Gastrocnemius medialis (tissue), 4 donors: Measurements from ENCODE around the gene NPIPA5. TPM values are rescaled to one million over a fixed set of nuclear protein-coding genes. Genes with fewer than 3 reads are reported as not detected.

ENCODE experiments used
- total RNA-seq, 4 donors: library from RNA; depleted of rRNA; stranded (reverse); fragments of >200 nt; gene quantifications; one replicate each; pipeline versions ENCODE4 v1.1.0 to v1.2.3, GENCODE V29; 2016

NPIPA5 gene
- total RNA-seq, 4 donors from 2014 or later, result 6.8 to 16.7 (median 11.1) TPM

Other genes with a start within 250 kb of the NPIPA5 start
- gene MPV17L, start 17.5 kb upstream of the NPIPA5 start, total RNA-seq, result 10 to 100 TPM; 12.8 to 27.3 (median 19.3) TPM
- gene BMERB1, start 56.3 kb upstream of the NPIPA5 start, total RNA-seq, result 100 to 1,000 TPM; 112 to 392 (median 237) TPM